LoVo (cell line): ENCODE data around the gene PACS2.
"Not testable (repeated sequence)": the region's sequence is repeated elsewhere in the genome, so short reads cannot be mapped to it uniquely, and the experiment has no call there.

Experiments
- DNase-seq: peaks from one replicate; pipeline ENCODE4 v3.0.0-alpha.2; 2016; ENCODE audit warnings: low spot score

PACS2 gene

GRCh38 chr14:105314287-105315200, at the start of gene PACS2:
Gene PACS2 (plus strand): TSS chr14:105314748. CDS start chr14:105314919, 171 bp downstream.
- peak; percentile 92 for DNase-seq

- DNase-seq: no peak
These were observed 46.6 kb upstream of the PACS2 start for GRCh38 chr14:105267820-105268548.

GRCh38 chr14:105268736-105269354, 45.7 kb upstream of the PACS2 start:
- DNase-seq: no peak

- DNase-seq: no peak
These were observed 45.1 kb upstream of the PACS2 start for GRCh38 chr14:105269405-105269804.

GRCh38 chr14:105271224-105271890, 43.2 kb upstream of the PACS2 start:
- DNase-seq: no peak

- no peak for DNase-seq
These were observed 41.9 kb upstream of the PACS2 start for GRCh38 chr14:105272623-105273022.

- DNase-seq: no peak
These were observed 41.5 kb upstream of the PACS2 start for GRCh38 chr14:105273062-105273461.

- no peak for DNase-seq
These were observed 39.9 kb upstream of the PACS2 start for GRCh38 chr14:105274637-105275036.

GRCh38 chr14:105275267-105275946, 39.1 kb upstream of the PACS2 start:
- no peak for DNase-seq

GRCh38 chr14:105277448-105277847, 37.1 kb upstream of the PACS2 start:
- not testable (repeated sequence) for DNase-seq

GRCh38 chr14:105279642-105280361, 34.7 kb upstream of the PACS2 start:
- no peak for DNase-seq

GRCh38 chr14:105280525-105280924, 34.0 kb upstream of the PACS2 start:
- DNase-seq: no peak

- no peak for DNase-seq
These were observed 33.0 kb upstream of the PACS2 start for GRCh38 chr14:105281371-105282097.

- DNase-seq: no peak
These were observed 32.3 kb upstream of the PACS2 start for GRCh38 chr14:105282098-105282725.

- DNase-seq: no peak
These were observed 31.5 kb upstream of the PACS2 start for GRCh38 chr14:105283028-105283427.

GRCh38 chr14:105283899-105284298, 30.6 kb upstream of the PACS2 start:
- no peak for DNase-seq

- DNase-seq: no peak
These were observed 29.4 kb upstream of the PACS2 start for GRCh38 chr14:105285174-105285573.

- DNase-seq: no peak
These were observed 27.8 kb upstream of the PACS2 start for GRCh38 chr14:105286759-105287144.

- no peak for DNase-seq
These were observed 27.1 kb upstream of the PACS2 start for GRCh38 chr14:105287249-105288102.
